Gastrocnemius medialis (tissue), 4 donors: ENCODE results near the gene STK39.

ENCODE experiments used
- CTCF ChIP-seq, 5 experiments: fragments of 450-650 bp in 3 of 5; fragments of 200-600 bp in 2 of 5; sonication (generic) in 2 of 5; IDR thresholded peaks in 4 of 5; conservative IDR thresholded peaks in 1 of 5; 1 replicate in 4 of 5; 2 replicates in 1 of 5; pipeline ENCODE4 v1.5.1; 2016 to 2019; ENCODE audit warnings: antibody characterized with exemption in 5 of 5, mild to moderate bottlenecking in 3 of 5, moderate library complexity in 3 of 5
- POLR2A ChIP-seq, 2 donors: fragments of 450-650 bp; IDR thresholded peaks; one replicate each; pipeline ENCODE4 v1.6.1; 2017; ENCODE audit warnings: antibody characterized with exemption in 2 of 2, mild to moderate bottlenecking in 2 of 2, moderate library complexity in 2 of 2

DNA sequence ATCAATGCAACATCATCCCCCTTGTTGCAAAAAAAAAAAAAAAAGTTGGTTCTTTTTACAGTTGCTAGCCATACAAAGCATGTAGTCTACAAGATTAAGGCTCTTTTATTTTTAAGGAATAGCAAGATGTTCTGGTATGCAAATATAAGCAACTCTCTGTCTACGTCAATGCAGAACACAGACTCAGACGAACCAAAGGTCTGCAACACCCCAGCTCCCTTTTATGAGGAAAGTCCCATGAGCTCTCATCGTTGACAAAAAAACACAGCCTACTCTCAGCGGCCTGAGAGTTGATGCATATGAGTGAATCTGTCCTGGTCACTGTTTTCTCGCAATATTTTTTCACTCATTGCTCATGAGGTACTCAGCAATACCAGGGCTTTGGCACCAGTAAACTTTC lies 112.9 kb downstream of the STK39 start:
- TF ChIP-seq CTCF (IDR thresholded peaks at IDR 0.05 in 4 of 5, conservative IDR thresholded peaks at IDR 0.05 in 1 of 5) (no peak), POLR2A (IDR thresholded peaks at IDR 0.05) (no peak)
